WERI-Rb-1 (cell line): ENCODE measurements around the gene LAD1.

Experiments
- DNase-seq: peaks from one replicate; pipeline ENCODE4 v3.0.0-alpha.2; 2020
- H3K27ac ChIP-seq: fragments of 250-450 bp; sonication (Bioruptor Pico); 2 replicates; pipeline ENCODE4 v1.5.1; 2020; ENCODE audit warnings: mild to moderate bottlenecking, moderate library complexity
- H3K27me3 ChIP-seq: fragments of 250-450 bp; sonication (Bioruptor Pico); 2 replicates; pipeline ENCODE4 v1.5.1; 2021; ENCODE audit warnings: mild to moderate bottlenecking, low read depth, moderate library complexity; ENCODE audit not compliant: insufficient read depth, severe bottlenecking
- H3K36me3 ChIP-seq: fragments of 250-450 bp; sonication (Bioruptor Pico); 2 replicates; pipeline ENCODE4 v1.5.1; 2020; ENCODE audit warnings: mild to moderate bottlenecking, moderate library complexity
- H3K4me3 ChIP-seq: 2 replicates; pipeline ENCODE4 v1.5.1; 2011; ENCODE audit warnings: low read depth, mild to moderate bottlenecking, control low read depth, low read length
- H3K9me3 ChIP-seq: fragments of 250-450 bp; sonication (Bioruptor Pico); 2 replicates; pipeline ENCODE4 v1.5.1; 2021; ENCODE audit warnings: mild to moderate bottlenecking, moderate library complexity; ENCODE audit not compliant: severe bottlenecking
- CTCF ChIP-seq: IDR thresholded peaks from 2 replicates; pipeline ENCODE4 v1.5.1; 2011; ENCODE audit warnings: low read depth, mild to moderate bottlenecking, control low read depth, inconsistent platforms, low read length

Gene LAD1

DNA sequence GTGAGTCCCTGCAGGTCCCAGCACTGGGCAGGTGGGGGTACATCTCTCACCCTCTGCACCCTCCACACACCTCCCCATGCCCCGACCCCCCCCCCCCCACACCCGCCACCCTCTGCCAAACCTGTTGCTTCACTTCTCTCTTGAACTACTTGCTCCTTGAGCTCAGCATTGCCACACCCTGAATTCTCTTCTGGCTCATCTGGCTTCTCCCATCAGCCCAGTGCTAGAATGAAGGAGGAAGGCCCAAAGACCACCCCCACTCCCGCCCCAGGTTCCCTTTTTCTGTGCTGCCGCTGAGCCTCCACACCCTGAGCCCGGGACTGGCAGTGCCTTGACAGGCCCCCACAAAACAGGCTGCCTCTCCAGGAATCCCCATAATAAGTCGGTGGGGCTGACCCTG, 28.8 kb upstream of the LAD1 start:
- TF ChIP-seq CTCF = no peak
- Histone ChIP-seq H3K27me3 (no peaks in the 10 kb centered on the region), H3K27ac (no peak overlapping the region), H3K9me3 (peaks cover 24% of the 10 kb centered on the region), H3K36me3 (no peaks in the 10 kb centered on the region), H3K4me3 (no peak overlapping the region)
- no peak for DNase-seq

DNA sequence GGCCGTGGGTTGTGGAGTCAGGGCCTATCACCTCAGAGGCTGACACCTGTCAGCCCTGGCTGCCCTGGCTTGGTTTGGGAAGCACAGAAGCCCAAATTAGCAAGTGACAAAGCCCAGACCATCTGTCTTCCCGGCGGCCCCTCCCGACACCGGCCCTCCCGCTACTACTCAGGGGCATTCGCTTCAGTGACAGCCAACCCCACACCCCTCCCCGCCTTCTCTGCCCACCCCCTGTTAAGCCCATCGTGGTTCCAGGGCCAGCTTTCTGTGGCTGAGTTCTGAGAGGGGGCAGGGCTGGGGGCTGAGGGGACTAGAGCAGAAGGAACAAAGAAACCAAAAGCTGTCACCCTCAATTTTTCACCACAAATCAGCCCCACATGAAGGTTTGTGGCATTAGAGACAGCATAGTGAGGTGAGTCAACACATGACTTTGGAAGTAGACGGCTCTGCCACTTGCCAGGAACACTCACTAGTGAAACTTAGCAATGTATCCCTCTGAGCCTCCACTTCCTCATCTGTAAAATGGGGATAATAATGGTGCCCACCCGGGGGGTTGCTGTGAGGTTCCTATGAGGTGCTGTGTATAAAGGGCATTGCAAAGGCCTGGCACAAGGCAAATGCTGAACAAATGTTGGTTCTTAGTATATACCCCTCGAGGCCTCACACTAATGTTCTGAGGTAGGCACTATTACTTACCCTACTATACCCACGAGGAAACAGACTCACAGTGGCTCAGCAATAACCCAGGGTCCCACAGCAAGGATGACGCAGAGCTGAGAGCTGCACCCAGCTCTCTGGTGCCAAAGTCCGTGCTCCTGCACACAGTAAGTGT, 27.6 kb upstream of the LAD1 start:
- peak; percentile 93 for DNase-seq
- Histone ChIP-seq H3K27ac (peak overlapping the region; percentile 5), H3K9me3 (peaks cover 24% of the 10 kb centered on the region), H3K36me3 (no peaks in the 10 kb centered on the region), H3K27me3 (no peaks in the 10 kb centered on the region), H3K4me3 (no peak overlapping the region)
- TF ChIP-seq CTCF = no peak

- Histone ChIP-seq H3K27me3 (peaks cover 5% of the 10 kb centered on the region), H3K9me3 (peaks cover 24% of the 10 kb centered on the region), H3K36me3 (no peaks in the 10 kb centered on the region), H3K4me3 (no peak overlapping the region), H3K27ac (no peak overlapping the region)
- peak; percentile 91 for DNase-seq
- TF ChIP-seq CTCF = no peak
Observed at GRCh38 chr1:201424146-201424545, 25.0 kb upstream of the LAD1 start.

DNA sequence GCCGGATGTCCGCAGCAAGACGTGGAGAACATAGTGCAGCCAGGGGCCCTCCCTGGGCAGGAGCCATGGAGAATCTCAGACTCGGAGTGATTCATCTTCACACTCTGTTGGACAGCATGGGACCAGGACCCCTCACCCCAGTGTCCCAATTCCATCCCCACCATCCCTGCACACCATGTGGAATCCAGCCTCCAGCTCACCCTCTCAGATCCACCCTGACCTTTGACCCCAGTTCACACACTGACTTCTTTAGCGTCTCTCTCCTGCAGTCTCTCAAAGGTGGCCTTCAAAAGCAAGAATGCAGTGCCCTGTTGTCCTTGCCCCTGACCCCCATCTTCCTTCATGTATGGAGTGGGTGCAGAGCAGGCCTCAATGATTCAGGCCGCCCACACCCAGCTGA, 24.5 kb upstream of the LAD1 start:
- H3K9me3 ChIP-seq = peaks cover 24% of the 10 kb centered on the region
- peaks cover 5% of the 10 kb centered on the region for H3K27me3 ChIP-seq
- TF ChIP-seq CTCF = no peak
- DNase-seq = no peak
- no peak overlapping the region for H3K4me3 ChIP-seq
- no peaks in the 10 kb centered on the region for H3K36me3 ChIP-seq
- no peak overlapping the region for H3K27ac ChIP-seq

GRCh38 chr1:201422436-201423030, 23.4 kb upstream of the LAD1 start:
- Histone ChIP-seq H3K4me3 (no peak overlapping the region), H3K27ac (no peak overlapping the region), H3K9me3 (peaks cover 24% of the 10 kb centered on the region), H3K36me3 (no peaks in the 10 kb centered on the region), H3K27me3 (peaks cover 5% of the 10 kb centered on the region)
- TF ChIP-seq CTCF = no peak
- no peak for DNase-seq
